Esophagus (tissue), 2 donors: ENCODE measurements around the gene AGBL4. TPM values are rescaled to one million over a fixed set of nuclear protein-coding genes. Genes with fewer than 3 reads are reported as not detected.

Experiments
- H3K27ac ChIP-seq, 2 donors: one replicate each; pipeline ENCODE4 v1.5.1; 2013; ENCODE audit warnings: low read depth in 2 of 2, mild to moderate bottlenecking in 2 of 2, inconsistent platforms in 1 of 2, low read length in 1 of 2, moderate library complexity in 1 of 2
- H3K27me3 ChIP-seq, 2 donors: one replicate each; pipeline ENCODE4 v1.6.1; 2013; ENCODE audit warnings: low read length in 2 of 2, control low read depth in 1 of 2, mild to moderate bottlenecking in 1 of 2; ENCODE audit not compliant: insufficient read depth in 2 of 2, control insufficient read depth in 1 of 2
- H3K36me3 ChIP-seq, 2 donors: one replicate each; pipeline ENCODE4 v1.6.1; 2013; ENCODE audit warnings: low read length in 1 of 2; ENCODE audit not compliant: control insufficient read depth in 2 of 2, insufficient read depth in 2 of 2
- H3K4me1 ChIP-seq, 2 donors: one replicate each; pipeline ENCODE4 v1.6.1; 2013; ENCODE audit warnings: low read length in 1 of 2; ENCODE audit not compliant: control insufficient read depth in 2 of 2, insufficient read depth in 2 of 2
- H3K4me3 ChIP-seq, 2 donors: one replicate each; pipeline ENCODE4 v1.5.1; 2013; ENCODE audit warnings: low read length in 2 of 2, mild to moderate bottlenecking in 2 of 2, low read depth in 1 of 2, moderate library complexity in 1 of 2
- H3K9me3 ChIP-seq, 2 donors: one replicate each; pipeline ENCODE4 v1.6.1; 2013; ENCODE audit warnings: mild to moderate bottlenecking in 2 of 2, low read depth in 1 of 2, low read length in 1 of 2, moderate library complexity in 1 of 2; ENCODE audit not compliant: control insufficient read depth in 2 of 2, insufficient read depth in 1 of 2
- WGBS, 2 donors: extraction: QIAGEN DNeasy Blood & Tissue Kit; methylation state at CpG; one replicate each; pipeline ENCODE4 v1.1.7; 2013; 5-methylcytosine and 5-hydroxymethylcytosine counted together
- polyA plus RNA-seq, 2 donors: library from polyadenylated mRNA; stranded (reverse); fragments of 200-250 nt; gene quantifications; one replicate each; pipeline ENCODE4 v1.2.3, GENCODE V29; 2013
- donor health status: healthy with polysubstance abuse.
- donor health status: Bipolar disorder and iron deficiency.

Gene AGBL4
- polyA plus RNA-seq, 2 donors = 0.02 TPM; not detected in 1

DNA sequence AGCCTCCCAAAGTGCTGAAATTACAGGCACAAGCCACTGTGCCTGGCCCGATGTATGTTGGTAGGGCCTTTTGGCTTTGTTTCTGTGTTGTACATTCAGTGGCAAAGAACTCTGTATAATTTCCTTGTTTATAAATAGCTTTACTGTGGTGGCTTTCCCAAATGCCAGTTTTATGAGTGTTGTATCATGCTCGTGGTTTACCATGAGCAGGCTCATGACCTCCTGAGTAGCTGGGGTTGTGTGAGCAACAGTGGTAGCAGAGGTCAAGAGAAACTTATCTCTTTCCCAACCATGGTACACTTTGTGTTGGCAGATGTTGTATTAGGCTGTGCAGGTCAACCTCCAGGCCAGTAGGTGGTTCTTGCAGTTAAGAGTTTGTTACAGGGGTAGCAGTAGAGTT, 826.7 kb downstream of the AGBL4 start:
- Histone ChIP-seq H3K9me3 (peaks cover 2 to 6% of the 10 kb centered on the region in 2 donors), H3K27ac (no peak overlapping the region), H3K4me3 (no peak overlapping the region), H3K27me3 (no peaks in the 10 kb centered on the region), H3K4me1 (no peaks in the 10 kb centered on the region), H3K36me3 (no peaks in the 10 kb centered on the region)
- WGBS, 2 donors = 83% methylated on average over 2 of the region's 2 CpGs

GRCh38 chr1:49190138-49190537, 833.6 kb downstream of the AGBL4 start:
- H3K4me1 ChIP-seq = no peaks in the 10 kb centered on the region
- H3K4me3 ChIP-seq = no peak overlapping the region
- 45 to 69% methylated on average over 1 of the region's 1 CpG for WGBS, 2 donors
- no peaks in the 10 kb centered on the region for H3K9me3 ChIP-seq
- H3K27me3 ChIP-seq = no peaks in the 10 kb centered on the region
- no peak overlapping the region for H3K27ac ChIP-seq
- H3K36me3 ChIP-seq = no peaks in the 10 kb centered on the region

- Histone ChIP-seq H3K36me3 (no peaks in the 10 kb centered on the region), H3K27me3 (no peaks in the 10 kb centered on the region), H3K4me1 (no peaks in the 10 kb centered on the region), H3K27ac (no peak overlapping the region), H3K9me3 (peaks cover 0 to 3% of the 10 kb centered on the region in 2 donors), H3K4me3 (no peak overlapping the region)
- WGBS, 2 donors = 90 to 93% methylated on average over 3 of the region's 3 CpGs
Measured at GRCh38 chr1:49187056-49187455, 836.7 kb downstream of the AGBL4 start.

DNA sequence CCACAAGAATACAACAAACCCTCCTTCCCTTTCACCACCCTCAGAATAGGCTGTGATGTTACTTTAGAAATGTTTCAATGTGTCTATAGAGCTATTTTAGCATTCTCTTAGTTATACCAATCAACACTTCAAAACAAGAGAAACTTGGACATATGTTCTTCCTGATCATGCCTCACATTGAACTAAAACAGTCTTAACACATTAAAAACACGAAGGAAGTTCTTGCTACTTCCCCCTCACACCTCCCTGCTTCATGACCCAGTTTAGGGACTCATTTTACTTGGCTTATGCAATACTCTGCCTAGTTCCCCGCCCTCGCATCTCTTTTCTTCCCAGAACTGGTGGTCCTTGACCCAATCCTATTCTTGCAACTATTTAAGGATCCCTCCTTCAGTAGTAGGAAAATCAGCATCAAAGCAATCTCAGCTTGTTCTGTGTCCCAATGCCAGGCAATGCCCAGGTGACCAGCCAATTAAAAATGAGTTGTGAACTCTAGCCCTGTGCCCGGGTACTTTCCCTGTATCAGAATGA, 838.2 kb downstream of the AGBL4 start:
- Histone ChIP-seq H3K4me3 (no peak overlapping the region), H3K27me3 (no peaks in the 10 kb centered on the region), H3K36me3 (no peaks in the 10 kb centered on the region), H3K4me1 (no peaks in the 10 kb centered on the region), H3K9me3 (peaks cover 0 to 3% of the 10 kb centered on the region in 2 donors), H3K27ac (no peak overlapping the region)
- 79 to 81% methylated on average over 4 of the region's 4 CpGs for WGBS, 2 donors

- Histone ChIP-seq H3K4me1 (no peaks in the 10 kb centered on the region), H3K27ac (no peak overlapping the region), H3K27me3 (no peaks in the 10 kb centered on the region), H3K9me3 (peaks cover 0 to 3% of the 10 kb centered on the region in 2 donors), H3K4me3 (no peak overlapping the region), H3K36me3 (no peaks in the 10 kb centered on the region)
Measured at GRCh38 chr1:49183489-49183888, 840.3 kb downstream of the AGBL4 start.

- Histone ChIP-seq H3K4me3 (no peak overlapping the region), H3K4me1 (no peaks in the 10 kb centered on the region), H3K9me3 (peaks cover 0 to 3% of the 10 kb centered on the region in 2 donors), H3K27me3 (no peaks in the 10 kb centered on the region), H3K36me3 (no peaks in the 10 kb centered on the region), H3K27ac (no peak overlapping the region)
- WGBS, 2 donors = 78 to 83% methylated on average over 2 of the region's 2 CpGs
Measured at GRCh38 chr1:49181033-49181432, 842.7 kb downstream of the AGBL4 start.

DNA sequence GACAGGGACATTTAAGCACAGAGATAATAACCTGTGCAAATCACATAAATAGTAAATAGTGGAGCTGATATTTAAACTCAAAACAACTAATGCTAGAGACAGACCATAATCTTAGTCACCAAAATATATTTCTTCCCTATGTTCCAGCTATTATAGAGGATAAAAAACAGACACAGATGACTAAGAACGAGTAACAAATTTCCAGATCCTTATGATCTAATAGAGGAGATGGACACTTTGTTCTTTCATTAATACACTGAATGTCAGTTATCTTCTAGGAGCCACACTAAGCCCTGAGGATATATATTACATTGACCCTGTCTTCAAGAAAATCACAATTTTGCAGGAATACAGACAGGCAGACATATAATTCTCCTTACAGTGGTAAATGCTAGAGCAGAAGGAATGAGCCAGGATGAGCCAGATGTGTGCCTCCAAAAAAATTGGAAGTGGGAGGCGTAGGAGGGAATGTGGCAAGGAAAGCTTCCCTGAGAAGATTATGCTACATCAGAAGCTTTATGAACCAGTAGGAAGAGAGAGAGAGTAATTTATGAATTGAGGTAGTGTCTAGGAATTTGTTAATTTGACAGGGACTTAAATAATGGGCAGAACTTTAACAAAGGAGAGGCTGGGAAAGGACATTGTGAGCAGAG, 851.7 kb downstream of the AGBL4 start:
- WGBS, 2 donors = 80% methylated on average over 2 of the region's 2 CpGs
- H3K4me3 ChIP-seq = no peak overlapping the region
- no peak overlapping the region for H3K27ac ChIP-seq
- no peaks in the 10 kb centered on the region for H3K27me3 ChIP-seq
- H3K36me3 ChIP-seq = no peaks in the 10 kb centered on the region
- peaks cover 0 to 2% of the 10 kb centered on the region in 2 donors for H3K9me3 ChIP-seq
- no peaks in the 10 kb centered on the region for H3K4me1 ChIP-seq

DNA sequence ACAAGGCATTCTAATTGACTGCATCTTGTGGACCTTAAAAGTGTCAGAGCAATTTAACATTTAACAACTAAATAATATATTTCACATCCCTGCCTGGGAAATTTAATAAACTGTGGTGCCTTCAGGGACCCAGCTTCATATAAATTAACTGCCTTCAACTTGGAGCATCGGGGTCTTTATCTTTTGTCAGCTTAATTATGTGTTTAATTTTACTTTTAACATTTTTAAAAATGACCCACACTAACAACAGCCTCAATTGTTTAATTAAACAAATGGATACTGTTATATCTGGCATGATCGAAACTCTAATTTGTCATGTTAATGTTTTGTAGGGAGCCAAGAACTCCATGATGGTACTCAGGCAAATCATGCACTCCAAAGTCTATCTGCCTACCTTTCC, 857.7 kb downstream of the AGBL4 start:
- no peak overlapping the region for H3K27ac ChIP-seq
- H3K9me3 ChIP-seq = peaks cover 0 to 2% of the 10 kb centered on the region in 2 donors
- H3K4me1 ChIP-seq = no peaks in the 10 kb centered on the region
- H3K36me3 ChIP-seq = no peaks in the 10 kb centered on the region
- H3K4me3 ChIP-seq = no peak overlapping the region
- H3K27me3 ChIP-seq = no peaks in the 10 kb centered on the region
- WGBS, 2 donors = 57 to 67% methylated on average over 2 of the region's 2 CpGs

GRCh38 chr1:49163031-49163430, 860.7 kb downstream of the AGBL4 start:
- H3K4me1 ChIP-seq = no peaks in the 10 kb centered on the region
- WGBS, 2 donors = 47 to 48% methylated on average over 2 of the region's 2 CpGs

DNA sequence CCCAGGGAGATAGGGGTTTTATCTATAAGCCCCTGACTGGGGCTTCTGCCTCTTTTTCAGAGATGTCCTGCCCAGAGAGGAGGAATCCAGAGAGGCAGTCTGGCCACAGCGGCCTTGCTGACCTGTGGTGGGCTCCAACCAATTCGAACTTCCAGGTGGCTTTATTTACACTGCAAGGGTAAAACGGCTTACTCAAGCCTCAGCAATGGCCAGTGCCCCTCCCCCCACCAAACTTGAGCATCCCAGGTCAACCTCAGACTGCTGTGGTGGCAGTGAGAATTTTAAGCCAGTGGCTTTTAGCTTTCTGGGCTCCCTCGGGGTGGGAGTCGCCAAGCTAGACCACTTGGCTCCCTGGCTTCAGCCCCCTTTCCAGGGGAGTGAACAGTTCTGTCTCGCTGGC, 863.1 kb downstream of the AGBL4 start:
- Histone ChIP-seq H3K27ac (no peak overlapping the region), H3K27me3 (no peaks in the 10 kb centered on the region), H3K4me3 (no peak overlapping the region), H3K36me3 (no peaks in the 10 kb centered on the region), H3K4me1 (no peaks in the 10 kb centered on the region), H3K9me3 (no peaks in the 10 kb centered on the region)
- 65 to 71% methylated on average over 6 of the region's 6 CpGs for WGBS, 2 donors

More at GRCh38 chr1:49163031-49163430, 860.7 kb downstream of the AGBL4 start:
- Histone ChIP-seq H3K27ac (no peak overlapping the region), H3K27me3 (no peaks in the 10 kb centered on the region), H3K36me3 (no peaks in the 10 kb centered on the region), H3K4me3 (no peak overlapping the region), H3K9me3 (no peaks in the 10 kb centered on the region)
